Fibroblast of lung (primary cell): ENCODE results near the gene ATP6V1A.

Experiments used
- CTCF ChIP-seq, 2 donors: IDR thresholded peaks in 1 of 2; conservative IDR thresholded peaks in 1 of 2; 1 replicate in 1 of 2; 2 replicates in 1 of 2; pipeline ENCODE4 v1.5.1; 2011 to 2012; ENCODE audit warnings: low read length in 2 of 2, control low read depth in 1 of 2, inconsistent platforms in 1 of 2, low read depth in 1 of 2, mild to moderate bottlenecking in 1 of 2
- EZH2 ChIP-seq: IDR thresholded peaks from 2 replicates; pipeline ENCODE4 v1.5.1; 2012; ENCODE audit warnings: low read length, control low read depth, mild to moderate bottlenecking; ENCODE audit errors: missing control alignments

GRCh38 chr3:113754494-113755159 lies 7.8 kb downstream of the ATP6V1A start:
- no peak for TF ChIP-seq EZH2
- TF ChIP-seq CTCF (conservative IDR thresholded peaks at IDR 0.05 in 1 of 2, IDR thresholded peaks at IDR 0.05 in 1 of 2; ENCODE audit: low read depth in 1 of 2, low read length in 2 of 2), result no peak
